HepG2 (cell line): Measurements from ENCODE around the gene ICOS. TPM values are rescaled to one million over a fixed set of nuclear protein-coding genes. Genes with fewer than 3 reads are reported as not detected.

Experiments
- ATAC-seq: fragments of 200-7000 bp; cut with Tn5 transposase; 3 replicates; pipeline ENCODE4 v1.9.1; 2020; ENCODE audit warnings: mild to moderate bottlenecking, moderate library complexity
- BruUV-seq: library from RNA; stranded (reverse); fragments of 400-500 nt; replicated peaks from 2 replicates; lab custom pipeline; 2021; lab: Mats Ljungman, UMichigan
- CTCF ChIA-PET: fragments of 300-600 bp; formaldehyde crosslinking; extraction: SDS; loops from one replicate; lab custom pipeline; 2021; ENCODE audit warnings: low total read pairs, inconsistent platforms, low intra/inter-chr PET ratio; lab: Yijun Ruan, JAX
- POLR2A ChIA-PET: fragments of 350-600 bp; sonication (Branson Sonifier 250); formaldehyde crosslinking; loops from one replicate; lab custom pipeline; 2020; ENCODE audit warnings: antibody characterized with exemption, inconsistent platforms; lab: Yijun Ruan, JAX
- DNase-seq: peaks from one replicate; pipeline ENCODE4 v3.0.0-alpha.2; 2015; ENCODE audit warnings: low spot score
- FAIRE-seq: peaks from 3 replicates; lab custom pipeline; 2011; peaks lifted over from hg19 to GRCh38; lab: Jason Lieb, UNC
- H2AFZ ChIP-seq: one replicate; pipeline ENCODE4 v1.6.1; 2011; ENCODE audit warnings: low read length, inconsistent platforms
- H3K27ac ChIP-seq: fragments of 300-600 bp; 3 replicates; pipeline ENCODE4 v1.8.0; 2011; ENCODE audit warnings: mixed run types, mild to moderate bottlenecking, mixed read lengths, low read length, inconsistent platforms; ENCODE audit not compliant: insufficient read depth; ENCODE audit errors: extremely low read length
- H3K27me3 ChIP-seq, 2 experiments: fragments of 200-600 bp in 1 of 2; 2 replicates in 1 of 2; 3 replicates in 1 of 2; pipeline versions ENCODE4 v1.6.0 to v1.8.0; 2011; ENCODE audit warnings: low read length in 2 of 2, mild to moderate bottlenecking in 2 of 2, moderate library complexity in 2 of 2, inconsistent platforms in 1 of 2; ENCODE audit not compliant: insufficient read depth in 2 of 2, control insufficient read depth in 1 of 2
- H3K36me3 ChIP-seq, 2 experiments: fragments of 200-600 bp in 1 of 2; replicated peaks in 1 of 2; 2 replicates in 1 of 2; 3 replicates in 1 of 2; pipeline versions ENCODE4 v1.5.1 to v1.8.0; 2011; ENCODE audit warnings: low read length in 2 of 2, inconsistent platforms in 1 of 2; ENCODE audit not compliant: insufficient read depth in 2 of 2, control insufficient read depth in 1 of 2
- H3K4me1 ChIP-seq: 2 replicates; pipeline ENCODE4 v1.5.1; 2012; ENCODE audit warnings: low read length, inconsistent platforms; ENCODE audit not compliant: insufficient read depth
- H3K4me2 ChIP-seq: 2 replicates; pipeline ENCODE4 v1.6.0; 2011; ENCODE audit warnings: low read depth, low read length, inconsistent platforms
- H3K4me3 ChIP-seq, 3 experiments: fragments of 200-600 bp in 1 of 3; sonication (generic), shearing (Covaris generic) in 1 of 3; replicated peaks in 1 of 3; 2 replicates each; pipeline ENCODE4 v1.5.1; 2011 to 2016; ENCODE audit warnings: low read length in 3 of 3, inconsistent platforms in 2 of 3, low read depth in 2 of 3, mild to moderate bottlenecking in 2 of 3, control low read depth in 1 of 3, mixed read lengths in 1 of 3; ENCODE audit not compliant: insufficient read depth in 1 of 3
- H3K79me2 ChIP-seq: one replicate; pipeline ENCODE4 v1.6.1; 2011; ENCODE audit warnings: low read length, inconsistent platforms; ENCODE audit not compliant: insufficient read depth
- H3K9ac ChIP-seq: 2 replicates; pipeline ENCODE4 v1.6.0; 2011; ENCODE audit warnings: mild to moderate bottlenecking, low read depth, low read length, inconsistent platforms; ENCODE audit not compliant: insufficient read depth
- H3K9me3 ChIP-seq: 2 replicates; pipeline ENCODE4 v1.5.1; 2012; ENCODE audit warnings: mild to moderate bottlenecking, low read length
- H4K20me1 ChIP-seq: 2 replicates; pipeline ENCODE4 v1.6.0; 2011; ENCODE audit warnings: inconsistent platforms, mild to moderate bottlenecking, low read length, moderate library complexity; ENCODE audit not compliant: insufficient read depth
- AKAP8 ChIP-seq: sonication (generic); formaldehyde crosslinking; IDR thresholded peaks from 2 replicates; pipeline ENCODE4 v1.5.1; 2020; ENCODE audit warnings: mild to moderate bottlenecking, missing genetic modification reagents
- FOXO1 ChIP-seq: sonication (generic); formaldehyde crosslinking; IDR thresholded peaks from 2 replicates; pipeline ENCODE4 v1.4.0; 2020; ENCODE audit warnings: missing genetic modification reagents
- HNRNPLL ChIP-seq: fragments of 200-400 bp; formaldehyde crosslinking; IDR thresholded peaks from 2 replicates; pipeline ENCODE4 v1.6.1; 2017; ENCODE audit warnings: mild to moderate bottlenecking, low read depth, low read length; ENCODE audit not compliant: poor library complexity, severe bottlenecking
- MAFF ChIP-seq: IDR thresholded peaks from 2 replicates; pipeline ENCODE4 v1.6.1; 2011; ENCODE audit warnings: low read depth, low read length, improper control_type of control experiment
- POLR2AphosphoS5 ChIP-seq: IDR thresholded peaks from 2 replicates; pipeline ENCODE4 v1.6.1; 2012; ENCODE audit warnings: low read depth, low read length
- ZNF362 ChIP-seq: sonication (generic); formaldehyde crosslinking; IDR thresholded peaks from 2 replicates; pipeline ENCODE4 v1.4.0; 2020; ENCODE audit warnings: missing genetic modification reagents, mild to moderate bottlenecking, borderline replicate concordance
- ZNF441 ChIP-seq: sonication (generic); formaldehyde crosslinking; IDR thresholded peaks from 2 replicates; pipeline ENCODE4 v1.7.0; 2021; ENCODE audit warnings: missing genetic modification reagents, borderline replicate concordance
- ZNF780A ChIP-seq: sonication (generic); formaldehyde crosslinking; IDR thresholded peaks from 2 replicates; pipeline ENCODE4 v1.8.0; 2022; ENCODE audit warnings: mild to moderate bottlenecking, missing genetic modification reagents, moderate library complexity
- ZNF790 ChIP-seq: sonication (generic); formaldehyde crosslinking; IDR thresholded peaks from 2 replicates; pipeline ENCODE4 v1.8.0; 2022; ENCODE audit warnings: missing genetic modification reagents, mild to moderate bottlenecking, borderline replicate concordance
- ZSCAN31 ChIP-seq: sonication (generic); formaldehyde crosslinking; IDR thresholded peaks from 2 replicates; pipeline ENCODE4 v1.5.0; 2020; ENCODE audit warnings: low read depth, mild to moderate bottlenecking, missing genetic modification reagents
- WGBS: methylation state at CpG from one replicate; pipeline ENCODE4 v1.1.6; 2017; ENCODE audit warnings: low lambda C conversion rate; 5-methylcytosine and 5-hydroxymethylcytosine counted together
- in situ Hi-C: cut with HindIII; loops from 2 replicates; pipeline ENCODE4 v1.10.0; 2017; ENCODE audit warnings: low pct_unique_long_range_greater_than_20kb; ENCODE audit not compliant: extremely low pct_ligation_motif_present
- intact Hi-C: fragments of 100-400 bp; cut with micrococcal nuclease; formaldehyde crosslinking; loops from one replicate; pipeline ENCODE4 v1.10.0; 2022; ENCODE audit not compliant: unreplicated experiment
- polyA plus RNA-seq, 8 experiments: library from polyadenylated mRNA; depleted of rRNA in 3 of 8; stranded (reverse) in 7 of 8; unstranded in 1 of 8; fragments of >200 nt; fragmentation: Illumina TruSeq in 4 of 8; extraction: Trizol in 4 of 8; gene quantifications; 2 replicates each; pipeline versions ENCODE4 v1.2.1 to v1.2.3, GENCODE V29; 2011 to 2016; ENCODE audit warnings: low read depth in 4 of 8, missing spikeins in 1 of 8, mixed read lengths in 1 of 8; ENCODE audit not compliant: insufficient read depth in 1 of 8
- total RNA-seq, 5 experiments: library from RNA; depleted of rRNA; stranded (reverse); fragments of >200 nt; fragmentation: Illumina TruSeq; extraction: Trizol; gene quantifications; 2 replicates each; pipeline ENCODE4 v1.2.3, GENCODE V29; 2016; ENCODE audit warnings: low read depth in 1 of 5
- TF ChIP-seq, protein P1 (sequence below): sonication (generic); formaldehyde crosslinking; IDR thresholded peaks from 2 replicates; pipeline ENCODE4 v1.9.0; 2022; ENCODE audit warnings: low read depth, missing genetic modification reagents

Gene ICOS
- total and polyA plus RNA-seq, 2 of the 13 experiments (the other 11 are each of a cell fraction or from before 2014, with no cell fraction given) = not detected

DNA sequence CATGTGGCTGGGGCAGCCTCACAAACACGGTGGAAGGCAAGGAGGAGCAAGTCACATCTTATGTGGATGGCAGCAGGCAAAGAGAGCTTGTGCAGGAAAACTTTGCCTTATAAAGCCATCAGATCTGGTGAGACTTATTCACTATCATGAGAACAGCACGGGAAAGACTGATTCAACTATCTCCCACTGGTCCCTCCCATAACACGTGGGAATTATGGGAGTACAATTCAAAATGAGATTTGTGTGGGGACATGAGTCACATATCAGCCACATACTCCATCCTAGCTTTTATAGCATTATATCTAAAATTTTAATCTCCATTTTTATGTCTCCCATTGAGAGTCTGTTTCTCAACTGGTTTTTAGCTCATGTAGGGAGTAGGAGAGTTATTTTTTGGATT is 45.7 kb downstream of the ICOS start:
- no peak overlapping the region for H3K27ac ChIP-seq
- no peak for TF ChIP-seq ZSCAN31 (CRISPR knock-in tag)
- TF ChIP-seq AKAP8 = no peak
- no peak for TF ChIP-seq POLR2AphosphoS5
- no peak for TF ChIP-seq ZNF780A
- TF ChIP-seq ZNF790 (CRISPR knock-in tag) = no peak
- no peak for TF ChIP-seq HNRNPLL
- no peak for TF ChIP-seq FOXO1 (CRISPR knock-in tag)
- TF ChIP-seq ZNF362 (CRISPR knock-in tag) = no peak
- TF ChIP-seq, protein P1, sequence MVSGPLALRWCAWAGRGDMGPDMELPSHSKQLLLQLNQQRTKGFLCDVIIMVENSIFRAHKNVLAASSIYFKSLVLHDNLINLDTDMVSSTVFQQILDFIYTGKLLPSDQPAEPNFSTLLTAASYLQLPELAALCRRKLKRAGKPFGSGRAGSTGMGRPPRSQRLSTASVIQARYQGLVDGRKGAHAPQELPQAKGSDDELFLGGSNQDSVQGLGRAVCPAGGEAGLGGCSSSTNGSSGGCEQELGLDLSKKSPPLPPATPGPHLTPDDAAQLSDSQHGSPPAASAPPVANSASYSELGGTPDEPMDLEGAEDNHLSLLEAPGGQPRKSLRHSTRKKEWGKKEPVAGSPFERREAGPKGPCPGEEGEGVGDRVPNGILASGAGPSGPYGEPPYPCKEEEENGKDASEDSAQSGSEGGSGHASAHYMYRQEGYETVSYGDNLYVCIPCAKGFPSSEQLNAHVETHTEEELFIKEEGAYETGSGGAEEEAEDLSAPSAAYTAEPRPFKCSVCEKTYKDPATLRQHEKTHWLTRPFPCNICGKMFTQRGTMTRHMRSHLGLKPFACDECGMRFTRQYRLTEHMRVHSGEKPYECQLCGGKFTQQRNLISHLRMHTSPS (CRISPR knock-in tag) = no peak
- TF ChIP-seq ZNF441 (CRISPR knock-in tag) = no peak
- TF ChIP-seq MAFF = no peak
- no peak overlapping the region for H3K9ac ChIP-seq
- H3K36me3 ChIP-seq = no peaks in the 10 kb centered on the region
- in situ Hi-C loops = no loop called here
- H3K9me3 ChIP-seq = no peaks in the 10 kb centered on the region
- ChIA-PET CTCF (no interaction called here), POLR2A (no interaction called here)
- H3K27me3 ChIP-seq = peaks cover 0 to 6% of the 10 kb centered on the region in 2 experiments; a peak in 2 of 5 replicates
- H4K20me1 ChIP-seq = no peaks in the 10 kb centered on the region
- intact Hi-C loops = no loop called here
- no peak for FAIRE-seq
- no peaks in the 10 kb centered on the region for H3K79me2 ChIP-seq
- no peak for ATAC-seq
- no peak overlapping the region for H3K4me2 ChIP-seq
- DNase-seq = no peak
- H3K4me1 ChIP-seq = no peaks in the 10 kb centered on the region
- no TSS peak for BruUV-seq
- no peak overlapping the region for H2AFZ ChIP-seq
- 13% methylated on average over 3 of the region's 3 CpGs for WGBS
- H3K4me3 ChIP-seq = no peak overlapping the region
